HepG2 (cell line): ENCODE data around the gene MYLK2.

ENCODE experiments used
- MAX ChIP-seq: IDR thresholded peaks from 2 replicates; pipeline ENCODE4 v1.6.1; 2012; ENCODE audit warnings: inconsistent platforms
- NRL ChIP-seq: sonication (generic); formaldehyde crosslinking; IDR thresholded peaks from 2 replicates; pipeline ENCODE4 v1.5.0; 2020; ENCODE audit warnings: missing genetic modification reagents, mild to moderate bottlenecking, moderate library complexity, borderline replicate concordance
- POLR2A ChIP-seq, 2 experiments: IDR thresholded peaks; 2 replicates each; pipeline ENCODE4 v1.6.1; 2011; ENCODE audit warnings: low read depth in 2 of 2, low read length in 2 of 2, mild to moderate bottlenecking in 1 of 2, moderate library complexity in 1 of 2; ENCODE audit not compliant: insufficient read depth in 1 of 2
- TAF1 ChIP-seq: sonication (generic); formaldehyde crosslinking; IDR thresholded peaks from 2 replicates; pipeline ENCODE4 v1.4.0; 2020; ENCODE audit warnings: missing genetic modification reagents
- THYN1 ChIP-seq: sonication (generic); formaldehyde crosslinking; IDR thresholded peaks from 2 replicates; pipeline ENCODE4 v1.8.1; 2023; ENCODE audit warnings: low read depth, mild to moderate bottlenecking, moderate library complexity, missing genetic modification reagents, borderline replicate concordance
- ZBTB46 ChIP-seq: sonication (generic); formaldehyde crosslinking; IDR thresholded peaks from 2 replicates; pipeline ENCODE4 v1.4.0; 2020; ENCODE audit warnings: mild to moderate bottlenecking, missing genetic modification reagents, borderline replicate concordance
- ZNF33A ChIP-seq: sonication (generic); formaldehyde crosslinking; IDR thresholded peaks from 2 replicates; pipeline ENCODE4 v1.5.1; 2020; ENCODE audit warnings: missing genetic modification reagents, mild to moderate bottlenecking, moderate library complexity, borderline replicate concordance
- ZNF558 ChIP-seq: sonication (generic); formaldehyde crosslinking; IDR thresholded peaks from 2 replicates; pipeline ENCODE4 v1.9.0; 2022; ENCODE audit warnings: mild to moderate bottlenecking, missing genetic modification reagents, borderline replicate concordance

- TF ChIP-seq ZBTB46 (CRISPR knock-in tag): no peak
- no peak for TF ChIP-seq MAX
- TF ChIP-seq ZNF33A: no peak
- TF ChIP-seq POLR2A (IDR thresholded peaks at IDR 0.05; ENCODE audit: insufficient read depth in 1 of 2, low read depth in 2 of 2, low read length in 2 of 2): no peak
- TF ChIP-seq NRL (CRISPR knock-in tag): no peak
- no peak for TF ChIP-seq THYN1 (CRISPR knock-in tag)
- TF ChIP-seq TAF1 (CRISPR knock-in tag): no peak
- TF ChIP-seq ZNF558 (CRISPR knock-in tag): no peak
Observed at GRCh38 chr20:31820228-31820627, 1.1 kb downstream of the MYLK2 start.
